AG08396 (cell line): ENCODE measurements around the gene CEP112.
"Not testable (repeated sequence)": the region's sequence is repeated elsewhere in the genome, so short reads cannot be mapped to it uniquely, and the experiment has no call there.

ENCODE experiments used
- DNase-seq: peaks from one replicate; pipeline ENCODE4 v3.0.0; 2012; ENCODE audit warnings: low spot score, mixed read lengths

CEP112 gene

GRCh38 chr17:65891231-65891735, 300.6 kb downstream of the CEP112 start:
- no peak for DNase-seq

- peak; percentile 16 for DNase-seq
Measured at GRCh38 chr17:65888649-65889048, 303.3 kb downstream of the CEP112 start.

- peak; percentile 11 for DNase-seq
Measured at GRCh38 chr17:65886315-65887245, 305.4 kb downstream of the CEP112 start.

- no peak for DNase-seq
Measured at GRCh38 chr17:65885541-65886312, 306.2 kb downstream of the CEP112 start.

- DNase-seq, result no peak
Measured at GRCh38 chr17:65876985-65877384, 314.9 kb downstream of the CEP112 start.

- no peak for DNase-seq
Measured at GRCh38 chr17:65868881-65869280, 323.1 kb downstream of the CEP112 start.

- DNase-seq, result no peak
Measured at GRCh38 chr17:65867014-65867413, 324.9 kb downstream of the CEP112 start.

- DNase-seq, result no peak
Measured at GRCh38 chr17:65865715-65866425, 326.1 kb downstream of the CEP112 start.

GRCh38 chr17:65864394-65864793, 327.5 kb downstream of the CEP112 start:
- DNase-seq, result no peak

GRCh38 chr17:65857718-65858117, 334.2 kb downstream of the CEP112 start:
- DNase-seq, result no peak

GRCh38 chr17:65856865-65857264, 335.1 kb downstream of the CEP112 start:
- DNase-seq, result no peak

- no peak for DNase-seq
Measured at GRCh38 chr17:65855675-65856074, 336.3 kb downstream of the CEP112 start.

GRCh38 chr17:65855245-65855644, 336.7 kb downstream of the CEP112 start:
- no peak for DNase-seq

- DNase-seq, result no peak
Measured at GRCh38 chr17:65853816-65854215, 338.1 kb downstream of the CEP112 start.

- no peak for DNase-seq
Measured at GRCh38 chr17:65852911-65853310, 339.0 kb downstream of the CEP112 start.

- no peak for DNase-seq
Measured at GRCh38 chr17:65851965-65852736, 339.8 kb downstream of the CEP112 start.

GRCh38 chr17:65850486-65850885, 341.4 kb downstream of the CEP112 start:
- DNase-seq, result peak; percentile 17

- no peak for DNase-seq
Measured at GRCh38 chr17:65848751-65849150, 343.2 kb downstream of the CEP112 start.

- no peak for DNase-seq
Measured at GRCh38 chr17:65841089-65841488, 350.8 kb downstream of the CEP112 start.

- not testable (repeated sequence) for DNase-seq
Measured at GRCh38 chr17:65837232-65837631, 354.7 kb downstream of the CEP112 start.

GRCh38 chr17:65833214-65833613, 358.7 kb downstream of the CEP112 start:
- DNase-seq, result no peak
